ENCODE data around the gene NAA25.

- TF ChIP-seq CREB5 (CRISPR knock-in tag; IDR thresholded peaks at IDR 0.05; ENCODE audit: low read depth) (no peak), ZC3H10 (CRISPR knock-in tag; IDR thresholded peaks at IDR 0.05) (no peak), PATZ1 (CRISPR knock-in tag; IDR thresholded peaks at IDR 0.05; ENCODE audit: borderline replicate concordance) (no peak), BACH2 (CRISPR knock-in tag; IDR thresholded peaks at IDR 0.05; ENCODE audit: borderline replicate concordance) (no peak), CSDC2 (CRISPR knock-in tag; IDR thresholded peaks at IDR 0.05) (0 out of 2 replicates have a peak, but pooled peaks have one; percentile 67)
These were observed at the start of gene NAA25 for GRCh38 chr12:112108202-112109079.
